Retinal pigment epithelial cell (primary cell): ENCODE results near the gene PSTPIP2.

Experiments
- DNase-seq: peaks from one replicate; pipeline ENCODE4 v3.0.0-alpha.2; 2010; ENCODE audit warnings: low read depth
- H3K4me3 ChIP-seq: 2 replicates; pipeline ENCODE4 v1.5.1; 2011; ENCODE audit warnings: mild to moderate bottlenecking, low read length, control low read depth, moderate library complexity
- TF ChIP-seq, protein P1 (sequence below): conservative IDR thresholded peaks from 2 replicates; pipeline ENCODE4 v1.5.1; 2011; ENCODE audit warnings: low read depth, low read length, control low read depth, inconsistent platforms

The PSTPIP2 gene

DNA sequence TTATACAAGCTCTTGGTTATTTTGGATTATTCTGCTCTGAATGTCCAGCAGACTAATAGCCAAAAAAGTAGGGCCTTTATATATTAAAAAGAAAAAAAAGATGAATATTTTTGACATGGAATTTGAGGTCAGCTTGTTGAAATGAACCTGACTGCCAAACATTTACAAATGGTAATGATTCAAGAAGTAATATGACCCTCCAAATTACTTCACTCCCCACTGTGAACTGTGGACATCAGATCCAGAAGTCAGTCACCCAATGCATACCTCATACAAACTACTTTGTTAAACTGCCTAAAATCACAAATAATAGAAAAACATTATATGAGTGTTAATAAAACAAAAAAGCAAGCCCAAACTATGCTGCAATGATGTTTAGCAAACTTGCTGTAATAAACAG lies 115.0 kb downstream of the PSTPIP2 start:
- no peak for DNase-seq
- H3K4me3 ChIP-seq, result no peak overlapping the region
- TF ChIP-seq, protein P1, sequence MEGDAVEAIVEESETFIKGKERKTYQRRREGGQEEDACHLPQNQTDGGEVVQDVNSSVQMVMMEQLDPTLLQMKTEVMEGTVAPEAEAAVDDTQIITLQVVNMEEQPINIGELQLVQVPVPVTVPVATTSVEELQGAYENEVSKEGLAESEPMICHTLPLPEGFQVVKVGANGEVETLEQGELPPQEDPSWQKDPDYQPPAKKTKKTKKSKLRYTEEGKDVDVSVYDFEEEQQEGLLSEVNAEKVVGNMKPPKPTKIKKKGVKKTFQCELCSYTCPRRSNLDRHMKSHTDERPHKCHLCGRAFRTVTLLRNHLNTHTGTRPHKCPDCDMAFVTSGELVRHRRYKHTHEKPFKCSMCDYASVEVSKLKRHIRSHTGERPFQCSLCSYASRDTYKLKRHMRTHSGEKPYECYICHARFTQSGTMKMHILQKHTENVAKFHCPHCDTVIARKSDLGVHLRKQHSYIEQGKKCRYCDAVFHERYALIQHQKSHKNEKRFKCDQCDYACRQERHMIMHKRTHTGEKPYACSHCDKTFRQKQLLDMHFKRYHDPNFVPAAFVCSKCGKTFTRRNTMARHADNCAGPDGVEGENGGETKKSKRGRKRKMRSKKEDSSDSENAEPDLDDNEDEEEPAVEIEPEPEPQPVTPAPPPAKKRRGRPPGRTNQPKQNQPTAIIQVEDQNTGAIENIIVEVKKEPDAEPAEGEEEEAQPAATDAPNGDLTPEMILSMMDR, result no peak

DNA sequence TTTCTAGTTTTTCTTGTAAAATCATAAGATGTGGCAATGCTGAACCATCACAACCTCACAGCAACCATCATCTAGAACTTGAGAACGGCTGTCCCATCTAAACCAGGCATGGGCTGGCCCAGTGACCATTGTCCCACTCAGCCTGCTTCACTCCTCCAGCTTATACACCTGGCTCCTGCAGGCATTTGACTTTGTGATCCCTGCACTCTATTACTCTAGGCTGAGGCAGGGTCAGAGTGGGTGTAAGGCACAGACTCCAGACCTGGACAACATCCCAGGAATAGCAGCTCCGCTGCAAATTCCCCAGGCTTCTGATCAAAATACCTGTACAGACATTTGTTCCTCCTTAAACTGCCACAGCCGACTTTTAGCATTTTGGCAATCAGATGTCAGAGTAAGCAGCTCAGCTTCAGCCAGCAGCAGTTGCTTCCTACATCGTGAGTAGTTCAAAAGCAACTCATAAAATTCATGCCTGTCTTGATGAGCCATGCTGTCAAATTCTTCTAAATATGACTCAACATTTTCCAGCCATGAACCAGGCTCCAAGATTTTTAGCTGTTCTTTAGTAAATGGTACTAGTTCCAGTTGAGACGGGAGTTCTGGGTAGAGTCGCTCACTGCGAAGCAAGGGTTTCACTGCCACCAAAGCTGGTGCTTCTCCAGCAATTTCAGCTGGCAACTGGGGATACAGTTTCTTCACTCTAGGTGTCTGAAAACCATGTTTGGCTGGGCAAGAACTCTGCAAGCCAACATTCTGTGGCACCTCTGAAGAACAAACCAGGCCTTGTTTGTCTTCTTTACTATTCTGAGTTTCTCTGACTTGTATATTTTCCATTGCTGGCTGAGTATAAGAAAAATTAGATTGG lies 117.8 kb downstream of the PSTPIP2 start:
- TF ChIP-seq, protein P1, result no peak
- no peak overlapping the region for H3K4me3 ChIP-seq
- no peak for DNase-seq

DNA sequence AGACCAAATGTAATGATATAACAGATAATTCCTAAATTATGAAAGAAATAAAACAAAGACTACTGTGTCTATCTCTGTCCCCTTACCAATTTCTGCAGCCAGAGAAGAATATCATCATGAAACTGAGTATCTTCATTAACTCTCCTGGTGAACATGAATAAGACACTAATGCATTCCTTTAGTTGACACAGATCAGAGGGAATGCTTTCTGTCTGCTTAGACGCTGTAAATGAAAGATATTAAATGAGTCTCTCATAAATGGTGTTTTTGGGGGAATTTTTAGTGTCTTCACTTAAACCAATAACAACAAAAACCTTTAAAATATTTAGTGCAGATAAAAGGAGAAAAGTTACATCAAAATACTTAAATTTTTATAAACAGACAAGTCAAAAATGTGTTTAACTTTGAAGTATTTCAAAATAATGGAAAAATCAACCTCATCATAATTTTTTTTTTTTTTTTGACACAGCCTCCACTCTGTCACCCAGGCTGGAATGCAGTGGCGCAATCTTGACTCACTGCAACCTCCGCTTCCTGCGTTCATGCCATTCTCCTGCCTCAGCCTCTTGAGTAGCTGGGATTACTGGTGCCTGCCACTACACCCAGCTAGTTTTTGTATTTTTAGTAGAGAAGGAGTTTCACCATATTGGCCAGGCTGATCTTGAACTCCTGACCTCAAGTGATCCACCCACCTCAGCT lies 120.9 kb downstream of the PSTPIP2 start:
- TF ChIP-seq, protein P1, result no peak
- no peak overlapping the region for H3K4me3 ChIP-seq

DNA sequence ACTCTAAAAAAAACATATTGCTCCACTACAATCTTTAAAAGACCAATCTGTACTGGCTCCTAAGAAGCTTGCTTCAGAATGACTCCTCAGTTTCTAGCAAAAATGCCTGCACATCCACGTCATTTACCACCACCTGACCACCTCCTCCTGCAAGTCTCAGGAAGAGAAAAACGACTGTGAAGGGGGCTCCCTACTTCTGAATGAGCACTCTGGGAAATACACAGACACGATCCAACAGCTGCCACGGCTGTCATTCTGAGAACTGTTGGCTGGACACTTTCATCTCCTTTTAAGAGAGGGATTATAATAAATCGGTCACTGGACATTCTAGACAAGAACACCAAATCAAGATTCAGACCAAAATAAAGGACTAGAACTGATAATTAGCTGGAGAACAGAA lies 126.4 kb downstream of the PSTPIP2 start:
- TF ChIP-seq, protein P1, result no peak
- H3K4me3 ChIP-seq, result no peak overlapping the region
- no peak for DNase-seq

More for the DNA sequence above, 120.9 kb downstream of the PSTPIP2 start:
- peak; percentile 39 for DNase-seq

DNA sequence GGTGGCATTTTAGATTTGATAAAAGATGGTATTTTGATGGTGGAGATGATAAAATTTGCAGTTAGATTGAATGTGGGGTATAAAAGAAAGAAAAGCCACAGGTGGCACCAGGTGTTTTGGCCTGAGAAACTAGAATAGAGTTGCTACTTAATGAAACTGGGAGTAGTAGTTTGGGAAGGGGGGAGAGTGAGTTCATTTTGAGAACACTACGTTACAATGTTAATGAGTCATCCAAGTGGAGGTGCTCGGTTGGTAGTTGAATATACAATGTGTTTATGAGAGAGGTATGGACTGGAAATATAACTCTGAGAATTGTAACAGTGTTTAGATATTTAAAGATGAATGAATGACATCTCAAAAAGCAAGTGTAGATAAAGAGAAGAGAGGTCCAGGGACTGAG lies 131.3 kb downstream of the PSTPIP2 start:
- TF ChIP-seq, protein P1, result no peak
- H3K4me3 ChIP-seq, result no peak overlapping the region
- DNase-seq, result no peak

DNA sequence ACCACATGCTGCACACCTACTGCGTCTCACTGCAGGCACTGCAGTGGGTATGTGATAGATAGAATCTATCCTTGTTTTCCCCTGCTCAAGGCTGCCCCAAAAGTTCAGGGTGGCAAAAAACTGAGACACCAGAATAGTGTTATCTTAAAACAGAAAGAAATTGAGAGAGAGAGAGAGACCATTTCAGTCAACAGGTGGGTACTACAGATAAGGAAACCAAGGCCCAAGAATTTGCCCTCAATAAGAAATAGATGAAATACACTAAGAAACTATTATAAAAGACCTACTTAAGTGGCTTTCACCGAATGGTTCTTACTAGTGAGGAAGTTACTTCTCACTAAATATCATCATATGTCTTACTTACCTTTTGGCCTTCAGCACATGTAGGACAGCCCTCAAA lies 132.8 kb downstream of the PSTPIP2 start:
- TF ChIP-seq, protein P1, result no peak

More for the DNA sequence above, 132.8 kb downstream of the PSTPIP2 start:
- no peak overlapping the region for H3K4me3 ChIP-seq
- no peak for DNase-seq
